AG09309 (cell line): ENCODE data around the gene LRGUK.
A peak's percentile ranks its signal among the peaks of the same experiment; 100 is the strongest.
"Not testable (repeated sequence)": the region's sequence is repeated elsewhere in the genome, so short reads cannot be mapped to it uniquely, and the experiment has no call there.

Source experiments
- DNase-seq: peaks from one replicate; pipeline ENCODE4 v3.0.0-alpha.2; 2010; ENCODE audit warnings: low read depth
- H3K4me3 ChIP-seq: 2 replicates; pipeline ENCODE4 v1.5.1; 2011; ENCODE audit warnings: mild to moderate bottlenecking, low read depth, low read length, moderate library complexity; ENCODE audit not compliant: control insufficient read depth
- CTCF ChIP-seq: IDR thresholded peaks from 2 replicates; pipeline ENCODE4 v1.5.1; 2011; ENCODE audit warnings: mild to moderate bottlenecking, low read depth, low read length, inconsistent platforms; ENCODE audit not compliant: insufficient read depth, control insufficient read depth; ENCODE audit errors: missing control alignments

The LRGUK gene

GRCh38 chr7:134289423-134289822, 162.3 kb downstream of the LRGUK start:
- DNase-seq = peak; percentile 29
- H3K4me3 ChIP-seq = no peak overlapping the region
- TF ChIP-seq CTCF = no peak

GRCh38 chr7:134289841-134290240, 162.7 kb downstream of the LRGUK start:
- DNase-seq = no peak
- no peak for TF ChIP-seq CTCF
- H3K4me3 ChIP-seq = no peak overlapping the region

- TF ChIP-seq CTCF = no peak
- no peak for DNase-seq
- H3K4me3 ChIP-seq = no peak overlapping the region
Observed at GRCh38 chr7:134290286-134290685, 163.1 kb downstream of the LRGUK start.

GRCh38 chr7:134293002-134293740, 166.0 kb downstream of the LRGUK start:
- no peak overlapping the region for H3K4me3 ChIP-seq
- no peak for TF ChIP-seq CTCF
- no peak for DNase-seq

GRCh38 chr7:134295982-134296381, 168.8 kb downstream of the LRGUK start:
- DNase-seq, H3K4me3 ChIP-seq: not testable (repeated sequence)

- TF ChIP-seq CTCF = no peak
- no peak for DNase-seq
- no peak overlapping the region for H3K4me3 ChIP-seq
Observed at GRCh38 chr7:134297489-134297888, 170.3 kb downstream of the LRGUK start.

- TF ChIP-seq CTCF = no peak
- no peak for DNase-seq
- H3K4me3 ChIP-seq = no peak overlapping the region
Observed at GRCh38 chr7:134298902-134299683, 172.0 kb downstream of the LRGUK start.
